SU-DHL-6 (cell line): ENCODE measurements around the gene CLCN7.
"Not testable (repeated sequence)": the region's sequence is repeated elsewhere in the genome, so short reads cannot be mapped to it uniquely, and the experiment has no call there.

Experiments used
- EZH2phosphoT487 ChIP-seq: fragments of 200-600 bp; sonication (generic), shearing (Covaris generic); conservative IDR thresholded peaks from 2 replicates; pipeline ENCODE4 v1.6.1; 2018; ENCODE audit warnings: mild to moderate bottlenecking, antibody characterized with exemption, low read length, moderate library complexity, mixed read lengths
- TF ChIP-seq, protein P1 (sequence below): fragments of 200-600 bp; sonication (generic); IDR thresholded peaks from one replicate; pipeline ENCODE4 v1.5.1; 2017; ENCODE audit warnings: antibody characterized with exemption, mild to moderate bottlenecking, low read length, moderate library complexity; ENCODE audit not compliant: insufficient read depth, poor library complexity, severe bottlenecking

DNA sequence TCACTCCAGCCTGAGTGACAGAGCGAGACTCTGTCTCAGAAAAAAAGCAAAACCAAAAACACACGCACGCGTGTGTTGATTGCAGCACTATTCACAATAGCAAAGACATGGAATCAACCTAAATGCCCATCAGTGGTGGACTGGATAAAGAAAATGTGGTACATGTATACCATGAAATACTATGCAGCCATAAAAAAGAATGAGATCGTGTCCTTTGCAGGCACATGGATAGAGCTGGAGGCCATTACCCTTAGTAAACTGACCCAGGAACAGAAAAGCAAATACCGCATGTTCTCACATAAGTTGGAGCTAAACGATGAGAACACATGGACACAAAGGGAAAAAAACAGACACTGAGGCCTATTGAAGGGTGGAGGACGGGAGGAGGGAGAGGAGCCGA is 4.1 kb upstream of the CLCN7 start:
- TF ChIP-seq, protein P1, sequence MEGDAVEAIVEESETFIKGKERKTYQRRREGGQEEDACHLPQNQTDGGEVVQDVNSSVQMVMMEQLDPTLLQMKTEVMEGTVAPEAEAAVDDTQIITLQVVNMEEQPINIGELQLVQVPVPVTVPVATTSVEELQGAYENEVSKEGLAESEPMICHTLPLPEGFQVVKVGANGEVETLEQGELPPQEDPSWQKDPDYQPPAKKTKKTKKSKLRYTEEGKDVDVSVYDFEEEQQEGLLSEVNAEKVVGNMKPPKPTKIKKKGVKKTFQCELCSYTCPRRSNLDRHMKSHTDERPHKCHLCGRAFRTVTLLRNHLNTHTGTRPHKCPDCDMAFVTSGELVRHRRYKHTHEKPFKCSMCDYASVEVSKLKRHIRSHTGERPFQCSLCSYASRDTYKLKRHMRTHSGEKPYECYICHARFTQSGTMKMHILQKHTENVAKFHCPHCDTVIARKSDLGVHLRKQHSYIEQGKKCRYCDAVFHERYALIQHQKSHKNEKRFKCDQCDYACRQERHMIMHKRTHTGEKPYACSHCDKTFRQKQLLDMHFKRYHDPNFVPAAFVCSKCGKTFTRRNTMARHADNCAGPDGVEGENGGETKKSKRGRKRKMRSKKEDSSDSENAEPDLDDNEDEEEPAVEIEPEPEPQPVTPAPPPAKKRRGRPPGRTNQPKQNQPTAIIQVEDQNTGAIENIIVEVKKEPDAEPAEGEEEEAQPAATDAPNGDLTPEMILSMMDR: not testable (repeated sequence)
- TF ChIP-seq EZH2phosphoT487: not testable (repeated sequence)
